Fibroblast of skin of right biceps (primary cell): ENCODE results near the gene SMURF2.

Source experiments
- DNase-seq: peaks from one replicate; pipeline ENCODE4 v3.0.0-alpha.2; 2013

SMURF2 gene

DNA sequence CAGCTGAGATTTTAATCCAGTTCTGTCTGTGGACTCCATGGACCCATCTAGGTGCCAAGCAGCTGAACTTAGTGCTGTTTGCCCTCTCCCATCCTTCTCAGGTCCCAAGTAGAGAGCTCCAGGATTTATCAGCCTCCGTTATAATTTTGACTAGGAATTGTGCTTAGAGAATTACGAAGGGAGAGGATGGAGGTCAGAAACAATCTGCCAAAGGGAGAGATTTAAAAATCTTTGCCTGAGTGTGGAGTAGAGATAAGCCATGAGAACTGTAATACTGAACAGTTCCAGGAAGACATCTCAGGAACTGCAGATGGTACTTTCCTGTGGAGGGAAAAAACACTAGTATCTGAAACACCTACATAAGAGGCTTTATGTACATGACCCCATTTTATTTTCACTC lies 128.3 kb downstream of the SMURF2 start:
- no peak for DNase-seq

GRCh38 chr17:64532409-64532808 lies 129.7 kb downstream of the SMURF2 start:
- no peak for DNase-seq

DNA sequence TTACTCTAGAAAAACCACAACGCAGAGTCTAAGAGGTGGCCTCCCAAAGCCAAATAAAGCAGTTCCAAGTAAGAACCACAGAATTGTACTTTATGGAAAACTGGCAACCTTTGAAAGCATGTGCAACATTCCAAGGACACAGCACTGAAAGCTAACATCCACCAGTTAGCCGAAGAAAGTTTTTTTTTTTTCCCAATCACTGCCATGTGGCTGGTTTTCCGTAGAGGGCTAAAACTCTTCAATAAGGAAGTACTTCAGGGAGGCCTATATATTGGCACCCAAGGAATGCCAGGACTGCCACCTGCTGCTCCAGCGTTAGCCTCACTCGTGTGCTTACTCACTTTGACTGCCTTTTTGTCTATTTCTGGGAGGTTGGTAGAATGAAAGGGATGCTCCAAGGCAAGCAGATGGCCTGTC lies 130.1 kb downstream of the SMURF2 start:
- DNase-seq: peak; percentile 27

DNA sequence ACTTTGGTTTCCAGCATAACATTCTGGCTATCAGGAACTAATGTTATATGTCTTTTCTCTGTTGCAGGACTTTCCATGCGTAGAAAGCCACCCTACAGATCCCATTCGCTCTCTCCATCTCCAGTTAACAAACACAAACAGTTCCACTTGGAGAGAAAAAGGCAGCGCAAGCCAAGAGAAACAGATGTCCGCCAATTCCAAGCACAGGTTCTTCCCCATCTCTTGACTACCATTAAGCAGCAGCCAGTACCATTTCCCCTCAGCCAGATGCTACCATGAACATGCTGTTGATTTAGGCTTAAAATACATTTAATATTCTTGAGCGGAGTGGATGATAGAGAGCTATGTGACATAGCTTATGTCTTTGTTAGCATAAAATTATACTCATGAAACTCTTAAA lies 132.9 kb downstream of the SMURF2 start:
- no peak for DNase-seq

DNA sequence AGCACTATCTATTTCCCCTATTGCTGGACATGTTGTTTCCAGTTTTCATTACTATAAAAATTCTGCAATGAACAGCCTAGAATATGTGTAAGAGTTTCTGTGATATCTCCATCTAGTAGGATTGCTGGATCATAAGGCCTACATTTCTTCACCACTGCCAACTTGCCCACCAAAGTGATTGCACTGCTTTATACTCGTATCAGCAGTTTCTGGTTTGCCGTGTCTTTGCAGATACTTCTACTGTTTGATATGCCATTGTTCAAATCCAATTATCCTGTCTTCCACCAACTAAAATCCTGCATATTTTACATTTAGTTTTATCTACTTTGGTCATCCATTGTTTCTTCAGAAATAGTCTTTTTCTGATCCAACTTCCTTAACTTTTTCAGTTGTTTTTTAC lies 134.2 kb downstream of the SMURF2 start:
- no peak for DNase-seq

- DNase-seq: no peak
Observed at GRCh38 chr17:64520359-64520758, 141.7 kb downstream of the SMURF2 start.

GRCh38 chr17:64519601-64520000 lies 142.5 kb downstream of the SMURF2 start:
- DNase-seq: no peak

GRCh38 chr17:64515829-64516228 lies 146.3 kb downstream of the SMURF2 start:
- no peak for DNase-seq

- DNase-seq: no peak
Observed at GRCh38 chr17:64515419-64515818, 146.7 kb downstream of the SMURF2 start.

DNA sequence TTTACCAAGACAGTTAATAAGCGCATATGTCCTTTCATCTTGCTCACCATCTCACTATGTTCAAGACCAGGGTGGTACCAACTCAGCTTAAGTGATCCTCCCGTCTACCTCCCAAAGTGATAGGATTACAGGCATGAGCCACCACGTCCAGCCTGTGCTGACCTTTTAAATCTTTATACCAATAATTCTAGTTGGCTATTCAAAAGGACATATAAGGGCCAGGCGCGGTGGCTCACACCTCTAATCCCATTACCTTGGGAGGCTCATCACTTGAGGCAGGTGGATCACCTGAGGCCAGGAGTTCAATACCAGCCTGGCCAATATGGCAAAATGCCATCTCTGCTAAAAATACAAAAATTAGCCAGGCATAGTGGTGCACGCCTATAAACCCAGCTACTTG lies 152.9 kb downstream of the SMURF2 start:
- DNase-seq: no peak

DNA sequence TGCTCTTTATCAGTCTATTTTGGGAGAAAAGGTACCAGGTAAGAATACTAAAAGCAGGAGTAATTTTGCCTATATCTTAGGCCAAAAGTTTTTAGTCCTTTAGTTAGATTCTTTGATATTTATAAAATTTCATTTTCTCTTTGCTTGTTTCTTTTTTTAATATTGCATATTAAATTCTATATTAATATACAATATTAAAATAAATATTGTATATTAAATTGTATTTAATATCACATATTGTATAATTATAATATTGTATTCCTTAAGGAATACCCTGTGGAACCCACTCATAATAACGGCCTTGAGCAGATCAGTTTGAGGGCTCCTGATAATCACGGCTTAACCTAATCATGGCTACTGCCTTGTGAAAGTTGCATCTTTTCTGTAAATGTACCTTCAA lies 153.4 kb downstream of the SMURF2 start:
- DNase-seq: no peak

GRCh38 chr17:64507413-64507782 lies 154.7 kb downstream of the SMURF2 start:
- DNase-seq: peak; percentile 73

GRCh38 chr17:64506576-64507412 lies 155.3 kb downstream of the SMURF2 start, which contains the start of gene CEP95:
Gene CEP95, plus strand, starts transcription at chr17:64506977. Its CDS starts 121 bp downstream, at chr17:64507098.
- DNase-seq: peak; percentile 99

GRCh38 chr17:64506201-64506575 lies 155.9 kb downstream of the SMURF2 start, which contains the start of gene DDX5:
Gene DDX5, minus strand, starts transcription at chr17:64506289. Its CDS starts 170 bp downstream, at chr17:64506119.
- DNase-seq: peak; percentile 97

DNA sequence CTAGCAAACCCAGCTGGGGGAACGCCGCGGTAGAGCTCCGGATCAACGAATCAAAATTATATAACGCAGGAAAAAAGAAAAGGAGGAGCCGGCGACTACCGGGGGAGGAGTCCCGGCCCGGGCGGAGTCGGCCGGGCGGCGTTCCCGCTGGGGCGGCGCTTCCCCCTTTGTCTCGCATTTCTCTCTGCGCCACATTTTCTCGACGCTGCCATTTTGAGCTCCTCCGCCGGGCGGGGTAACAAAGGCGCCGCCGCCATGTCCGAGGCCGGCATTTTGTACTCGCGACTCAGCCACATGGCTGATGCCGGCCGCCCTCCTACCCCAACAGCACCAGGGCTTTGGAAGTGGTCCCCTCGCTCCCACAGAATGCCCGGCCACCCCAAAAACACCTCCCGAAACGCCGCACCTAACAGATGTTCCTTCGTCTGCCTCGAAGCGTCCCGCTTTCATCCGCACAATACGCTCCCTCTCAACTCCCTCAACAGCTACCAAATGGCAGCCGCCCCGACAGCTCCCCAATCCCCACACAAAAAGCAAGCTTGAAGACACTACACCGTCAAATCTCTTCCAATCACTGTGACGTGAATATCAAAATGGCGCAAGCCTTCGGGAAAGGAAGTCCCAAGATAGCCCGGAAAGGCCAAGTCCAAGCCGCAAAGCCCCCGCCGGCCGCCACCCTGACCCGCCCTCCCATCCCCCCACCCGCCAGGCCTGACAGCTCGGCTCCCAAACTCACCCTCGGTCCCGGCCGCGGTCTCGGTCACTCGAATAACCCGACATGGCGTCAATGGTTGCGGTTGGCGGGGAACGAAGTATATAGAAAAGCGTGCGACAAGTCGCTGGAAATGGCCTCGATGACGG lies 156.5 kb downstream of the SMURF2 start:
- DNase-seq: peak; percentile 92

- DNase-seq: peak; percentile 54
Observed at GRCh38 chr17:64504769-64505339, 157.3 kb downstream of the SMURF2 start.

DNA sequence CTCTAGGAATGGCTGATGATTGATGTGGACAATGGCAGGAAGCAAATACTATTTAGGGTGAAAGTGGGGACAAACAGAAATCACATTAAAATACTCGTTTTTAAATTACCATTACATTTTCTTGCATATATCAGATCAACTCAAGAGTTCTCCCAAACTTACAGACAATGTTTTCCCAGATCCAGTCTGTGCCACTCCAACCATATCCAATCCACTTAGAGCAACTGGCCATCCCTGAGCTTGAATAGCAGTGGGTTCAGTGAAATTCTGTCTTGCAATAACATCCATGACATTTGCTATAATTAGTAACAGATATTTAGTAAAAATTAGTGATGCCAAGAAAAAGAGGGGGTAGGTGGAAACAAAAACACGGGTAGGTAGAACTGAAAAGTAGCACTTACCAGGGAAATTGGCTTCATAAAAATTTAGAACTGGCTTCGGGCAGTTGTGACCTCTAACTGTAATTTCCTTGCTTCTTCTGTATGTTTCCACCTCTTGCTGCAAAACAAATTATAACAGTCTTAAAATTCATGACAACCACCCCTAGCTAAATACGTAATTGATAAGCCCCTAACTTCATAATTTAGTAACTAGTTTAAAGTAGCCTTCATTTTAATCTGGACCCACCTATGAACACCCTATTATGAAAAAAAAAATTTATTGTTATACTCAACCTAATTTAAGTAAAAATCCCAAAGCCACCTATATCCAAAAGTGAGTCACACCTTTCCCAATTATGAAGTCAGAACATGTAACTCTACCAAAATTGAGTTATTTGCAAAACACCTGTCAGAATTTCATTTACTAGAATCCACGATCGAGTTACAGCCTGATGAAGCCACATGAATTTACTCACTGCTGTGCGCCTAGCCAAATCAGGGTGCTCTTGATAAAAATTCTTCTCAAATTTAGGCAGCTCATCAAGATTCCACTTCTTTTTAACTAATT lies 158.0 kb downstream of the SMURF2 start:
- DNase-seq: no peak

DNA sequence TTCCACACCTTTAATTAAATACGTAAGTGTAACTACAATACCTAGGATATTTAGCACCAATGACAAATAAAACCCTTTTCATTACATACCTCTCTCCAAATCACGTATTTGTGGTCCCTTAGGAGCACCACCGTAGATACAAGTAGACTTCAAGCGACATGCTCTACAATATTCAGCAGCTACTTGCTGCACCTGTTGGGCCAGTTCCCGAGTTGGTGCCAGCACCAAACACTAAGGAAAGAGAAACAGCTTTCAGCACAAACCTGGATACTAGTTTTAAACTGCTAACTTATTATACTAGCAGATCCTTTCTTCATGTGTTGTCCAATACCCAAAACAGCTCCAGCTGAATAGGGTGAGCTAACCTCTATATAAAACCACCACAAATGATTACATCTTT lies 158.8 kb downstream of the SMURF2 start:
- no peak for DNase-seq

DNA sequence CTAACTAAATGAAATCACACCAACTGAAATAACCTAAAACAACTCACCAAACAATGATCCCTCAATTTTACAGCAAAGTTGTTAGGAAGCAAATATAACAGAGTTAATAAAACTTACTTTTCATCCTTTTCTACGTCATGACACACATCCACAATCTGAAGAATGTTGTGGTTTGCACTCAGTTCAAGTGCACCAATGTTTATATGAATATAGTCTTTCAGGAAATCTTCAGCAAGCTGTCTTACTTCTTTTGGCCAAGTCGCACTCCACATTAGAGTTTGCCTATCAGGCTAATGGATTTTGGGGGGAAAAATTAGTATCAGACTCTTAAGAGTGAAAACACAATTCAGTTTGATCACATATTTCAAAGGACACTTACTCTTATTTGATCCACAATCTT lies 159.3 kb downstream of the SMURF2 start:
- no peak for DNase-seq

DNA sequence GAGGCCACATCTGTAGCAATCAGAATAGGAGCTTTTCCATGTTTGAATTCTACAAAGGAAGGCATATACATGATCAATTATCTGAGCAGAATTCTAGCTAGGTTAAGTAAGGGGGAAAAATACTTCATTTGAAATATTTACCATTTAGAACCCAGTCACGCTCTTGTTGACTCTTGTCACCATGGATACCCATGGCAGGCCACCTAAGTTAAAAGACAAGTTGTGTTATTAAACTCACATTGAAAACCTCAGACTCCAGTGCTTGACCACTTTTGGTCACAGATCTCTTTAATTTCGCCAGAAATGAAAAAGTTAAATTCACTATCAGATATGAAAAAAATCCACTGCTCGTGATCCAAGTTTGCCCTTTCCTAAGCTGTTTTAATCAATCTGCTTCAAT lies 160.1 kb downstream of the SMURF2 start:
- no peak for DNase-seq

DNA sequence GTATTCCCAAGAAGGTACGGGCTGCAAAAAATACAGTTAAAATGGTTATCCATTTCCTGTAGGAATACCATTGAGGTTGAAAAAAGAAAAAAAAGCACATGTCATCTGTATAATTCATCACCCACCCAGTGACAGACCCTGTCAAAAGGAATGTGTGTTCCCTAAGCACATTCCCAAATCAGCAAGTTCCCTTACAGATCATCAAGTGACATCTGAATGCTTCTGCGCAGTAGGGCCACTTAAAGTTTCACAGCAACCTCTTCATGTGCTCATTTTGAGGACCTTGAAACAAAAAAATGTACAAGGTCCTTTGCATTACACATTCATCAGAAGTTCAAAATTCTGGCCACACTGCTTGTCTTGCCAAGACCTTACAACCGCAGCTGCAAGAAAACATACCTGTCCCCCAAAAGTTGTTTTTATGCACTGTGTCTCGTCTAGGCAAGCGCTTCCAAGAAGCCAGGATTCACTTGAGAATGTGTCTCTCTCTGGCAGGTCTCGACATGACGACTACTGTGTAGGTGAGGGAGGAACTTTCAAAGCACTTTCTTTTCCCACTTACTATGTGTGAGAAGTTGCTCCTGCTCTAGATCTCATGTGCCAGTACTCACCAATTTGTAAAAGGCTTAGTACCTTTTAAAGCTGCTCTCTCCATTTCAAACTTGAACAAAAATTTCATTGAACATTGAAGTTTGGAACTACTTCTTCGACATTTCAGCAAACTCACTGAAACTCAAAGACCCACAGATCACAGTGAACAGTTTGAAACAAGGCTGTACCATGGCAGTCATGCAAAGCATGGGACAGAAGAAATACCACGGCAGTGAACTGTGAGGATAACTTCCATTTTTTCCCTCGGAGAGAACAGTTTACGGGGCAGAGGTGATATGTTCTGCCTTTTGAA lies 161.0 kb downstream of the SMURF2 start:
- no peak for DNase-seq
